Measurements from ENCODE around the gene CFAP119.

Gene CFAP119

DNA sequence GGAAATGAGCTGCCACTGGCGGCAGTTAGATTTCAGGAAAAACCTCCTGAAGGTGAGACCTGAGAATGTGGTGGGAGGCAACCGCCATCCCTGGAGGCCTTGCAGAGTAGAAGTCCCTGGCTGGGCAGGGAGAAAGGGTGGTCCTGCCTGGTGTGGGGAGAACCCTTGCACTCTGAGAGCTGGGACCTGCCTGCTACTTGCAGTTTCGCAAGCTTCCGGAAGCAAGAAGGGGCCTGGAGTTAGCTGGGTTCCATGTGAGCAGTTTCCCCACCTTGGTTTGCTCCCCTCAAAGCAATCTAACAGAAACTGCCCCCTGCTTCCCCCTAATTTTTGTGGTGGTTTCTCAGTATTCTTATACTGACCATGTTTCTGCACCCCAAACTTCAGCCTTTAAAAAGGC, 18.7 kb upstream of the CFAP119 start:
- DNase-seq = no peak

GRCh38 chr16:30780021-30780420, 18.2 kb upstream of the CFAP119 start:
- no peak for DNase-seq

- no peak for DNase-seq
These were observed 17.7 kb upstream of the CFAP119 start for GRCh38 chr16:30779596-30779995.

GRCh38 chr16:30778549-30779244, 16.8 kb upstream of the CFAP119 start:
- no peak for DNase-seq

DNA sequence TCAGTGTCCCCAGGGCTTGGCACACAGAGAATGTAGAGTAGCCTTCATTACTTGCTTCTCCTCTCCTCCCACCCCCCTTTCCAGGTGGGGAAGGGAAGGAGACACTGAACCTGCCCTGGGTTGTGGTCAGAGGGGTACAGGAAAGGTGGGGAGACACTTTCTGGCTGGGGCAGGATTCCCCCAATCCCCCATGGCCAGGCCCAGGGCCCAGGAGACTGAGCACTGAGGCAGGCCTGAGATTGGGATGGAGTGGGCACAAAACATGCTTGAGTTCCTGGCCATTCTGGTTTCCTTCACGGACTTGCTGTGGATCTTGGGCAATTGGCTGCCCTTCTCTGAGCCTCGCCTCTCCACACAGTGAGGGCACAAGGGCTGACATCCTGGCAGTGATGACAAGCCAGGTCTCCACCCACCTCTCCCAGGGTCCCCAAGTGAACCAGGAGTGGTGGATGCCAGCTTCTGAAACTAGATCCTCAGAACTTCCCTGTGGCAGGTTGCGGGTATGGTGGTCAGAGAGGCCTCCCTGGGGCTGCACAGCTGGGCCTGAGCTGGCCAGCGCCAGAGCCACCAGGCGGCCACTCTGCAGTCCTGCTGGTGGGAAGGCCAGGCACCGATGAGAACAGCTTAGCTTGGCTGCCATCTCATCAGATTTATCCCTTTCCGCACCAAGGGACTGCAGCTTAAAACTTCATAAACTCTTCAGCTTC, 15.9 kb upstream of the CFAP119 start:
- DNase-seq = no peak

DNA sequence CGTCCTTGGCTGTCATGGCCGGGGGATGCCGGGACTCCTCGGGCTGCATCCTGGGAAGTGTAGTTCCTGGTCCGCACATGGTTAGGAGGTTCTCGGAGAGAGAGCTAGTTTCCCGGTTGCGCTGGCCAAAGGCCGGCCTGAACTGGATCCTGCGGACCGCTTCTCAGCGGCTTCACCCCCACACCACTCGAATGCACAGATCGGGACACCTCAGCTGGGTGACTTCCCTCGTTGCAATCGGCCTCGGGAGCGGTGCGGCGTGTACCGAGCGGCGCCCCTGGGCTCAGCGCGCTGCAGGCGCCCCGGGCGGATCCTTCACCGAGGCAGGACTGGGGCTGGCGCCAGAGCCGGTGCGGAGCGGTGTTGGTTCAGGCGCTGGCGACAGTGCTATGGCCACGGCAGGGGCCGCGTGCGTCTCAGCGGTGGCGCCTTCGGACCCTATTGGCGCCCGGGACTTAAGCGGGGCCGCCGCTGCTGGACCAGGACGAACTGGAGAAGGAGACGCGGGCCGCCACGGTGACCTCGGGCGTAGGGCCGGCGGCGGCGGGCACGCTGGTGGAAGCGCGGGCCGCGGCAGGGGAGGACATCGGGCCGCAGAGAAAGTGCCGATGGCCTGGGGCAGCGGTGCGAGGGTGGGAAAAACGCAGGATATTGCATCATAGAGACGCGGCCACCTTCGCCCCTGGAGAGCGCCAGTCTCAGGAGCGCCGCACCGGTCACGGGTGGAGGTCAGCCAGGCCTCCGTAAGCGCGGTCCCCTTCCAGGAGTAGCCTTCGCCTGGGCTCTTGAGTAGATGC, 13.7 kb upstream of the CFAP119 start:
- no peak for DNase-seq

DNA sequence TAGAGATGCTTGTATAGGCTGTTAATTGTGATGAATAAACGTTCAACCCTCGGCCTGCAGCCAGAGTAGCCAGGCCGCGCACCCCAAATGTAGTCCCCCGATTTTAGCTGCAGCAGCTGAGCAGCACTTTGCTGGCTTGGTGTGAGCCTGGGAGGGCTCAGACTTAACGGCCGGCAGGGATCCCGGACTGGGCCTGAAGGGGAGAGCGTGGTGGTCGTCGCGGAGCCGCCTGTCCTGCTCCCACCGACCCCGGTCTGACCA, 13.2 kb upstream of the CFAP119 start:
- DNase-seq = no peak

DNA sequence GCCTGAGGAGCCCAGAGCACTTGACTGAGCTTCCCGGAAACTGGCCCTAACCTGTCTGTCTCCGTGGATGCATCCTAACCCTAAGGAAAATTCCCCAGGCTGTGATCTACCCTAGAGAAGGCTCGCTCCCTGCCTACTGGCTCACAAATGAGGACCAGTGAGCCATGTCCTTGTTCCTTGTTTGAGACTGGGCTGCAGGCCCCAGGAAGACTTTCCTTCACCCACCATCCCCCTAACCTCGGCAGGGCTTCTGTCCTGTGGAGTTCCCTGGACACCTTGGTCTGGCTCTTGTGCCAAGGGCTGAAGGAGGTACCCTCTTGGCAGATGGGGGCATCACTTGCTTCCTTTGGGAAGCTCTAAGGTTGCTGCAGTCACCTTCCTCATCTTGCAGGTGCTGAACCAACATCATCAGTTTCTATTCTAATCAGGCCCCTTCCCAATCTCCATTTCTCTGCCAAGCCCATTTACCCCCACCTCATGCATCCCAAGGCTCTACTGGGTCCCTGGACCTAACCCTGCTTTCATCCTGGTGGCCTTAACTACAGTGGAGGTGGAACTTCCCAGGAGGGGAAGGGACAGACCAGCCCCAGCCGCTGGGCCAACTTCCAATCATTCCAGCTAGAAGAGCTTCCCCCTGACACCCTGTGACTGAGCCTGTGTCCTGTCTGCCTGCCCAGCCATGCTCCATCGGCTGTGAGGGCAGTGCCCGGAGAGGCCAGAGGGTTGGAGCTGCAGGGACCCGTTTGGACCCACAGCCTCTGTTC, 12.7 kb upstream of the CFAP119 start:
- DNase-seq = no peak

GRCh38 chr16:30773826-30774225, 12.0 kb upstream of the CFAP119 start:
- no peak for DNase-seq

GRCh38 chr16:30771726-30772125, 9.9 kb upstream of the CFAP119 start:
- no peak for DNase-seq

GRCh38 chr16:30769379-30770089, 7.7 kb upstream of the CFAP119 start:
- no peak for DNase-seq

DNA sequence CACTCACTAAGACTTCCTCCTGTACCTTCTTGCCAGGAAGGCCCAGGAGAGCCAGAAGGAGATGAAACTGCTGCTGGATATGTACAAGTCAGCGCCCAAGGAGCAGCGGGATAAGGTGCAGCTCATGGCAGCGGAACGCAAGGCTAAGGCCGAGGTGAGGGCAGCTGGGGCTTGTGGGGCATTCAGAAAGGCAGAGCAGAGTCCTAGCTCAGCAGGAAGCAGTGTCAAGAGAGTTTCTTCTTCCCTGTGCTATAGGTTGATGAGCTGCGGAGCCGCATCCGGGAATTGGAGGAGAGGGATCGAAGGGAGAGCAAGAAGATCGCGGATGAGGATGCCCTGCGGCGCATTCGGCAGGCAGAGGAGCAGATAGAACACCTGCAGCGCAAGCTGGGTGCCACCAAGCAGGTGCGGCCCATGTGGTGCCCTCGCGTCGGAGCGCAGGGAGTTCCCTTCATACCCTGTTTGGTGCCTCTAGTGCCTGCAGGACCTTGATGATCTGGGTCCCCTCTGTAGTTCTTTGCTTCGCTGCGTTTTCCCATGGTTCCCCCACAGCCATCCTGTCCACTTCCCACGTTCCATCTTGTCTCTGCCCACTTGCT, 6.8 kb upstream of the CFAP119 start:
- DNase-seq = no peak

- no peak for DNase-seq
These were observed 6.1 kb upstream of the CFAP119 start for GRCh38 chr16:30767767-30768465.

DNA sequence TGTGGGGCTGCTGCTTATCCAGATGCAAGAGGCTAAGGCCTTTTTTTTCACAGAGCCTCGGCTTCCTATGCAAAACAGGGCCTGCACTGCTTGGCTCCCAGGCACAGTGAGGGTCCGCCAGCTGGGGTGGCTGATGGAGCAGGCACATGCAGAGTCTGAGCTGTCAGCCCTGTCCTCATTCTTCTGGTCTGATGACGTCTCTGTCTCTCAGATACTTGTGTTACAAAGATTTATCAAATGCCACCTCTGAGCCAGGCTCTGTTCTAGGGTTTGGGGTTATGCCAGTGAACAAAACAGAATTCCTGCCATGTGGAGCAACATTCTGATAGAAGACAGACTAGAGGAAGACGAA, 5.0 kb upstream of the CFAP119 start:
- DNase-seq = no peak

DNA sequence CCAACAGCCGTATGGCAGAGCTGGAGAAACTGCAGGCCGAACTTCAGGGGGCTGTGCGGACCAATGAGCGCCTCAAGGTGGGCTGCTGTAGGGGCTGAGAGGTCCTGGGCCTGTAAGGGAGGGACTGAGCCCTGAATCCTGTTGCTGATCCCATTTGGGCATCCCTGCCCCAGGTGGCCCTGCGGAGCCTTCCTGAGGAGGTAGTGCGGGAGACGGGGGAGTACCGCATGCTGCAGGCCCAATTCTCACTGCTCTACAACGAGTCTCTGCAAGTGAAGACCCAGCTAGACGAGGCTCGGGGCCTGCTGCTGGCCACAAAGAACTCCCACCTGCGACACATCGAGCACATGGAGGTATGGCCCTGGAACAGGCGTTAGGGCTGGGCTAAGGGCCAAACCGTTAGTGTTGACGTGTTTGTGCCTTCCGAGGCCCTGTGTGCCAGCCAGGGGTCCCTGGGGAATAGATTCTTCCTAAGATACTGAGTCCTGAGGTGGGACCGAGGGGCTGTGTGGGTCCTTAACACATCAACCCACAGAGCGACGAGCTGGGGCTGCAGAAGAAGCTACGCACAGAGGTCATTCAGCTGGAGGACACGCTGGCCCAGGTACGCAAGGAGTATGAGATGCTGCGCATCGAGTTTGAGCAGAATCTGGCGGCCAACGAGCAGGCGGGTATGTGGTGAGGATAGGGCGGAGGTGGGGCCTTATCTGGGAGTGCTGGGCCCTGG, 4.5 kb upstream of the CFAP119 start:
- no peak for DNase-seq

DNA sequence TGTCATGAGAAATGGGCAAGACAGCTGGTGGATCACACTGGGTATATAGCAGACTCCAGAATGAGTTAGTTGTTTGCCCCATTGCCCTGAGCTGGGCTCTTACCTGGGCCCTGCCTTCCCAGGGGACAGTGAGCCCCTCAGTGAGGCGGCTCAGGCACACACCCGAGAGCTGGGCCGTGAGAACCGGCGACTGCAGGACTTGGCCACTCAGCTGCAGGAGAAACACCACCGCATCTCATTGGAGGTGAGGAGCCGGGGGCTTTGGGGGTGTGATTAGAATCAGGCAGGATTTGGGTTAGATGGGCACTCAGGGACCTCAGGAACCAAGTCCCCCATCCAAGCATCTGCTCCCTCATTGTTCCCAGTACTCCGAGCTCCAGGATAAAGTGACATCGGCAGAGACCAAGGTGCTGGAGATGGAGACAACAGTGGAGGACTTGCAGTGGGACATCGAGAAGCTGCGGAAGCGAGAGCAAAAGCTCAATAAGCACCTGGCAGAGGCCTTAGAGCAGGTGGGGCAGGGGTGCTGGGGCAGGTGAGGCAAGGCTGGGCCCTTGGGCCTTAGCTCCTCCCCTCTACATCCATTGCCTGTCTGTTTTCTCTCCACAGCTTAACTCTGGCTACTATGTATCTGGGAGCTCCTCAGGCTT, 3.1 kb upstream of the CFAP119 start:
- DNase-seq = no peak

GRCh38 chr16:30764086-30764485, 2.2 kb upstream of the CFAP119 start:
- no peak for DNase-seq

- DNase-seq = no peak
These were observed 1.3 kb upstream of the CFAP119 start for GRCh38 chr16:30762991-30763725.

DNA sequence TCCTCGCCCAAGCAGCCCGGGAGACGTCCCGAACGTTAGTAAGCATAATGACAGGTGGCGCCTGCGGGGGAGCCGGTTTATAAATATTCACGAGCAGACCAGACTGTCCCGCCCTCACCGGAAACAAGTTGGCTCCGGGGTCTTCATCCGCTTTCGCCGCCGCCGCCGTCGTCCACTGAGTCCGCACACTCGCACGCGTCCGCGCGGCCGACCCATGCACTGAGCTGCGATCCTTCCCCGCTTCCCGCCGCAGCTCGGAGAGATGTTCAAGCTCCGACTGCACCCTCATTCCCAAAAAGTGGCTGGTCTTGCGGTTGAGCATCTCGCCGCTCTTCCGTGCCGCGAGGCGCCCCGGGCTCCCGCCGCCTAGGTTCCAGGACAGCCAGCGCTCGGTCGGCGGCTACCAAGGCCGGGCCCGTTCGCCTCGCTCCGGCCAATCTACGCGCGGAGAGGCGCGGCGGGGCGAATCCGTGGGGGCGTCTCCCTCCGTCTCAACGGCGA, 385 bp downstream of the CFAP119 start:
- DNase-seq = no peak

Data from amniotic stem cell (primary cell).